Endothelial cell (in vitro differentiated cells): ENCODE data around the gene SLCO6A1. TPM values are rescaled to one million over a fixed set of nuclear protein-coding genes. Genes with fewer than 3 reads are reported as not detected.

Experiments
- DNase-seq: peaks from one replicate; pipeline ENCODE4 v3.0.0; 2021; ENCODE audit warnings: low spot score
- H3K27ac Mint-ChIP-seq: one replicate; pipeline ENCODE4 v1.8.0; 2021; ENCODE audit warnings: mixed read lengths, inconsistent platforms; ENCODE audit not compliant: unreplicated experiment
- H3K27me3 Mint-ChIP-seq: one replicate; pipeline ENCODE4 v1.8.0; 2021; ENCODE audit warnings: mild to moderate bottlenecking, moderate library complexity, mixed read lengths, inconsistent platforms; ENCODE audit not compliant: unreplicated experiment
- H3K36me3 Mint-ChIP-seq: one replicate; pipeline ENCODE4 v1.8.0; 2021; ENCODE audit warnings: mild to moderate bottlenecking, low read depth, mixed read lengths, inconsistent platforms; ENCODE audit not compliant: unreplicated experiment
- H3K4me1 Mint-ChIP-seq: one replicate; pipeline ENCODE4 v1.8.0; 2021; ENCODE audit warnings: mild to moderate bottlenecking, mixed read lengths, inconsistent platforms; ENCODE audit not compliant: unreplicated experiment
- H3K4me3 Mint-ChIP-seq: one replicate; pipeline ENCODE4 v1.8.0; 2021; ENCODE audit warnings: mild to moderate bottlenecking, mixed read lengths, inconsistent platforms; ENCODE audit not compliant: unreplicated experiment
- H3K9me3 Mint-ChIP-seq: one replicate; pipeline ENCODE4 v1.8.0; 2021; ENCODE audit warnings: mixed read lengths, inconsistent platforms; ENCODE audit not compliant: unreplicated experiment
- total RNA-seq: library from RNA; stranded (reverse); fragmentation: NEBNext Ultra II Directional; extraction: Animal tissue kit (Norgen Biotek cat#: 25700); gene quantifications from one replicate; pipeline ENCODE4 v1.2.1, GENCODE V29; 2021; ENCODE audit not compliant: unreplicated experiment
- TF ChIP-seq, protein P1 (sequence below): fragments of 200-600 bp; sonication (generic); IDR thresholded peaks from one replicate; pipeline ENCODE4 v1.5.0; 2021; ENCODE audit warnings: antibody characterized with exemption; ENCODE audit not compliant: unreplicated experiment

The SLCO6A1 gene
- total RNA-seq, 1 donor from 2014 or later: 0.51 TPM

DNA sequence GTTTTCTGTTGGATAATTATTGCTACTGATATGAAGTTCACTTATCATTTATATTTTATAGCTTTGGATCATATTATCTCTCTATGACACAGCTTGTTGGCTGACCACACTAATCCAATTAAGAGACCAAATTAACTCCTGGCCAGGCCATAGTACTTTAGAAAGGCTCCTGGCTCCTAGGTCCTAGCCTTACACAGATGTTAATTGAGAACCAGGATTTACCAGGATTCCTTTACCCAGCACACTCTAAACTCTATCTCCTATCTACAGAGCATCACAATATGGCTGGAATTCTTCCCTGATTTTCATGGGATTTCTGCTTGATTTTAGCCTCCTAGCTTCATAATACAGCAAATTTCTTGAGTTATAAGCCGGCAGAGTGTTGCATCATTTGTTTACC lies 80.3 kb downstream of the SLCO6A1 start:
- no peaks in the 10 kb centered on the region for H3K9me3 Mint-ChIP-seq
- H3K4me3 Mint-ChIP-seq: no peak overlapping the region
- TF ChIP-seq, protein P1, sequence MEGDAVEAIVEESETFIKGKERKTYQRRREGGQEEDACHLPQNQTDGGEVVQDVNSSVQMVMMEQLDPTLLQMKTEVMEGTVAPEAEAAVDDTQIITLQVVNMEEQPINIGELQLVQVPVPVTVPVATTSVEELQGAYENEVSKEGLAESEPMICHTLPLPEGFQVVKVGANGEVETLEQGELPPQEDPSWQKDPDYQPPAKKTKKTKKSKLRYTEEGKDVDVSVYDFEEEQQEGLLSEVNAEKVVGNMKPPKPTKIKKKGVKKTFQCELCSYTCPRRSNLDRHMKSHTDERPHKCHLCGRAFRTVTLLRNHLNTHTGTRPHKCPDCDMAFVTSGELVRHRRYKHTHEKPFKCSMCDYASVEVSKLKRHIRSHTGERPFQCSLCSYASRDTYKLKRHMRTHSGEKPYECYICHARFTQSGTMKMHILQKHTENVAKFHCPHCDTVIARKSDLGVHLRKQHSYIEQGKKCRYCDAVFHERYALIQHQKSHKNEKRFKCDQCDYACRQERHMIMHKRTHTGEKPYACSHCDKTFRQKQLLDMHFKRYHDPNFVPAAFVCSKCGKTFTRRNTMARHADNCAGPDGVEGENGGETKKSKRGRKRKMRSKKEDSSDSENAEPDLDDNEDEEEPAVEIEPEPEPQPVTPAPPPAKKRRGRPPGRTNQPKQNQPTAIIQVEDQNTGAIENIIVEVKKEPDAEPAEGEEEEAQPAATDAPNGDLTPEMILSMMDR: no peak
- no peak overlapping the region for H3K27ac Mint-ChIP-seq
- H3K4me1 Mint-ChIP-seq: no peaks in the 10 kb centered on the region
- no peaks in the 10 kb centered on the region for H3K36me3 Mint-ChIP-seq
- DNase-seq: no peak
- H3K27me3 Mint-ChIP-seq: peaks cover 2% of the 10 kb centered on the region

DNA sequence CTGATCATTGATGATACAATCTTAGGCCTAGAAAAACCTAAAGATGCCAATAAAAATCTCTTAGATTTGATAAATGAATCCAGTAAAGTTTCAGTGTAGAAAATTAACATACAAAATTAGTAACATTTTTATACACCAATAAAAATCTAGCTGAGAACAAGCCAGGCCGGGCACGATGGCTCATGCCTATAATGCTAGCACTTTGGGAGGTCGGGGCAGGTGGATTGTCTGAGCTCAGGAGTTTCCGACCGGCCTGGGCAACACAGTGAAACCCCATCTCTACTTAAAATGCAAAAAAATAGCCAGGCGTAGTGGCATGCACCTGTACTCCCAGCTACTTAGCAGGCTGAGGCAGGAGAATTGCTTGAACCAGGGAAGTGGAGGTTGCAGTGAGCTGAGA lies 84.4 kb downstream of the SLCO6A1 start:
- TF ChIP-seq, protein P1: no peak
- H3K4me3 Mint-ChIP-seq: no peak overlapping the region

DNA sequence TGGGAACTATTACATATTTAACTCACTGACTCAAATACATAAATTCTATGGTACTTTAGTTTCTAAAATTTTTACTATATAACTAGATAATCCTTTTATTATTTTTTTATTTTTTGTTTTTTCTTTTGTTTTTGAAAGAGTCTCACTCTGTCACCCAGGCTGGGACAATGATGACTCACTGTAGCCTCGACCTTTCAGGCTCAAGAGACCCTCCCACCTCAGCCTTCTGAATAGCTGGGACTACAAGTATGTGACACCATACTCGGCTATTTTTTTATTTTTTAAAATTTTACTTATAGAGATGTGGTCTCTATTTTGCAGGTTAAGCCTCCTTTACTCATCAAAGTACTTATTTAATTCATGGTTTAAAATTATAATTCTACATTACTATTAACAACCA lies 110.6 kb downstream of the SLCO6A1 start:
- H3K9me3 Mint-ChIP-seq: no peaks in the 10 kb centered on the region
- TF ChIP-seq, protein P1: no peak
- no peak overlapping the region for H3K27ac Mint-ChIP-seq
- DNase-seq: no peak
- H3K4me3 Mint-ChIP-seq: no peak overlapping the region
- no peaks in the 10 kb centered on the region for H3K27me3 Mint-ChIP-seq
- no peaks in the 10 kb centered on the region for H3K4me1 Mint-ChIP-seq
- H3K36me3 Mint-ChIP-seq: no peaks in the 10 kb centered on the region

More for the DNA sequence above, 84.4 kb downstream of the SLCO6A1 start:
- H3K9me3 Mint-ChIP-seq: no peaks in the 10 kb centered on the region
- no peak for DNase-seq
- no peak overlapping the region for H3K27ac Mint-ChIP-seq
- H3K27me3 Mint-ChIP-seq: no peaks in the 10 kb centered on the region
- no peaks in the 10 kb centered on the region for H3K4me1 Mint-ChIP-seq
- H3K36me3 Mint-ChIP-seq: no peaks in the 10 kb centered on the region

DNA sequence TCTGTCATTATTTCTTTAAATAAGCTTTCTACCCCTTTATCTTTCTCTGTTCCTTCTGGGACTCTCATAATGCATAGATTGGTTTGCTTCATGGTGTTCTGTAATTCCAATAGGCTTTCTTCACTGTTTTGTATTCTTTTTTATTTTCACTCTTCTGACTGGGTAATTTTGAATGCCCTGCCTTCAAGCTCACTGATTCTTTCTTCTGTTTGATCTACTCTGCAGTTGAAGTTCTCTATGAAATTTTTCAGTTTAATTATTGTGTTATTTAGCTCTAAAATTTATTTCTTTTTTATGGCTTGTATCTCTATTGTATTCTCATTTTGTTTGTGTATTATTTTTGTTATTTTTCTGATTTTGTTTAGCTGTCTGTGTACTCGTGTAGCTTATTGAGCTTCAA lies 113.4 kb downstream of the SLCO6A1 start:
- no peak overlapping the region for H3K27ac Mint-ChIP-seq
- H3K27me3 Mint-ChIP-seq: no peaks in the 10 kb centered on the region
- H3K36me3 Mint-ChIP-seq: no peaks in the 10 kb centered on the region
- no peak overlapping the region for H3K4me3 Mint-ChIP-seq
- no peaks in the 10 kb centered on the region for H3K9me3 Mint-ChIP-seq
- no peaks in the 10 kb centered on the region for H3K4me1 Mint-ChIP-seq
- DNase-seq: no peak
- TF ChIP-seq, protein P1: no peak

DNA sequence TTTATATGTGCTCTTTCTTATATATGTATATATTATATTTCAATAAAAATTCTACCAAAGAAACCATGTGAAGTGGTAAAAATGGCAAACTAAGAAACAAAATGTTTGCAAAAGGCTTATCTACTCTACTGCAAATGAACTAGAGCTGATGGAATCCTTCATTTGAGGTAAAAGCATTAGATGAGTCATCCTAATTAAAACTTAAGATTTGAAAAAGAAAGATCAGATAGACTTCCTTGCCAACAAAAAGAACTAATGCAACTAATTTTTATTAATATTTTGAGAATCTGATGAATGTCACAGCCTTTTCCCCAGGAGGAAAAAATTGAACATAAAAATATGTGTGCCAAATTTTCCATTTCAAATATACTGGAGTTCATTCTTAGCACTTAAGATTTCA lies 118.6 kb downstream of the SLCO6A1 start:
- TF ChIP-seq, protein P1: no peak
- no peak overlapping the region for H3K27ac Mint-ChIP-seq
- no peaks in the 10 kb centered on the region for H3K9me3 Mint-ChIP-seq
- DNase-seq: no peak
- no peak overlapping the region for H3K4me3 Mint-ChIP-seq
- H3K4me1 Mint-ChIP-seq: no peaks in the 10 kb centered on the region
- H3K27me3 Mint-ChIP-seq: no peaks in the 10 kb centered on the region
- H3K36me3 Mint-ChIP-seq: no peaks in the 10 kb centered on the region
